NCI-H146 (cell line): ENCODE measurements around the gene ZSWIM4.
A peak's percentile ranks its signal among the peaks of the same experiment; 100 is the strongest.

Source experiments
- DNase-seq: peaks from one replicate; lab custom pipeline; 2025; lab: John Stamatoyannopoulos, UW

ZSWIM4 gene

GRCh38 chr19:13873834-13874515, 78.7 kb downstream of the ZSWIM4 start:
- DNase-seq: no peak

DNA sequence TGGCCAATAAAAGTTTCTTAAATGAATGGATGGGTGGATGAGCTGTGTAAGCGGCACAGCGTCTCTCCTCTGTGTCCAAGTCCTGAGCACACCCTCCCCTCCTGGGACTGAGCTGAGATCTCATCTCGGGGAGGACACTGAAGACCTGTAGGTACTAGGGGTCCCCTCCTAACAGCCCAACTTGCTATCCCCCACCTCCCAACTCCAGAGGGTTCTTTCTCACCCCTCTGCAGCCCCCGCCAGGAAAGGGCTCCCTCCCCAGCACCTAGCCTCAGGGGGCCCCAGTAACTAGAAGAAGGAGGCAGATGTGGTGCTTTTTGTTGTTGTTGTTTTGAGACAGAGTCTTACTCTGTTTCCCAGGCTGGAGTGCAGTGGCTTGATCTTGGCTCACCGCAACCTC, 80.6 kb downstream of the ZSWIM4 start:
- DNase-seq: no peak

DNA sequence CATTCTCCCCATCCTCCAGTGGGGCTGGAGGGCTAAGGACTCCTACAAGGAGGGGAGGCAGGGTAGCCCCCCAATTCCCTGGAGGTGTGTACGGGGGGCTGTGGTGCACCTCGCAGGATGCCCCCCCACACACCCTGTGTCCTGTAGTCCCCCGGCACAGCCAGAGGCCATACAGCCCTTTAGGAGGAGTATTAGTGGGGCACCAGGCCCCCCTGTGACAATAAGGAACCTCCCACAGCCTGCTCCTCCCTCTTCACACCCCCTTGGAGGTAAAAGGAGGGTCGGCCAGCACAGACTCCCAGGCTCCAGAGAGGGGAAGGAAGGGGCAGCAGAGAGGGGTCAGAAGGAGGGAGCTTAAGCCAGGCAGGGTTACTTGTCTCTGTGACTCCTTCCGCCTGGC, 81.6 kb downstream of the ZSWIM4 start, which contains the start of gene NANOS3:
NANOS3 (plus strand) TSS at position 301 of the 400 bp plus-strand sequence. CDS start 115 bp downstream, outside the sequence.
- no peak for DNase-seq

DNA sequence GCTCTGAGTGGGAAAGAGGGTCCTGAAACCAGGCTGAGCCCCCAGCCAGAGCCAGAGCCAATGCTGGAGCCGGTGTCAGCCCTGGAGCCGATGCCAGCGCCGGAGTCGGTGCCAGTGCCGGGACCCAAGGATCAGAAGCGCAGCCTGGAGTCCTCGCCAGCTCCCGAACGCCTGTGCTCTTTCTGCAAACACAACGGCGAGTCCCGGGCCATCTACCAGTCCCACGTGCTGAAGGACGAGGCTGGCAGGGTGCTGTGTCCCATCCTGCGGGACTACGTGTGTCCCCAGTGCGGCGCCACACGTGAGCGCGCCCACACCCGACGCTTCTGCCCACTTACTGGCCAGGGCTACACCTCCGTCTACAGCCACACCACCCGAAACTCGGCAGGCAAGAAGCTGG, 82.1 kb downstream of the ZSWIM4 start:
- no peak for DNase-seq

DNA sequence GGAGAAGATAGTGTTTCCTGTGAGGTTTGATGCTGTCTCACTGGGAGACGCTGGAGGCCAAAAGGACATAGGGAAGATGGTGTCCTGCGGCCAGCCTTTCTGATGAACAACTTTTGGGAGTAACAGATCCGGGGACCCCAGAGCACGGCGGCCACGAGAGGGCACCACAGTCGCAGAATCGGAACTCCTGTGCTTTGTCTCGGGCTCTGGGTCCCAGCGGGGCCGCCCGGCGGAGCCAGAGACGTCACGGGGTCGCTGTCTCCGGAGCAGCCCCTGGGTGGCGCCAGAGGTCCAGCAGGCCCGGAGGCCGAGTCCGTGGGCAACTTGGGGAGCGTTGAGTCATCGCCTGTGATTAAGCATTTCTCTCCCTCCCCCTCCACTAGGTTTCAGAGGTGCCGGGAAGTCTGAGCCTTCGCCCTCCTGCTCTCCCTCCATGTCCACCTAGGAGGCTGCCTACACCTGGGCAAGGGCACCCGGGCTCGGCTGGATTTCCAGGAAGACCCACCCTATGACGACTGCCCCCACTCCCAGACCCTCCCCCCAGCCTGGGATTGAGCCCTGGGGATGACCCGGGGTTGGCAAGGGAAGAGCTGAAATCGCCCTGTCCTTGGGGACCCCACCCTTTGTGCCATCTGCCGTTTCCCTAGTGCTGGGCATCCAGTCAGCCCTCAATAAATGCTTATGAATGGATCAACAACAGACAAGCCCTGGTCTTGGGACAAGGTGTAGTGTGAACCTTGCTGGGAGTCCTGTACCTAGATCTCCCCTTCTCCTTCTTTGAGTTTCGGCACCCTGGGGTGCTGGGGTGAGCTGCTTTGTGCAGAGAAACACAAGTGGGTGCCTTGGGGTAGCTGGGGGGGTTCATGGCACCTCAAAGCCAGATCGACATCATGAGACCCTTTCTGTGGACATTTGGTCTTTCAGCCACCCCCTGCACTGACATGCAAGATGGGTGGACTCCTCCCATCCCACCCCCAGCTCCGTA, 85.1 kb downstream of the ZSWIM4 start:
- DNase-seq: peak; percentile 92

GRCh38 chr19:13881251-13881691, 86.0 kb downstream of the ZSWIM4 start:
- no peak for DNase-seq
